HG03460 (cell line): Measurements from ENCODE around the gene CDY2B.
"Not testable (repeated sequence)": the region's sequence is repeated elsewhere in the genome, so short reads cannot be mapped to it uniquely, and the experiment has no call there.

Experiments
- ATAC-seq: cut with Tn5 transposase; IDR thresholded peaks from one replicate; pipeline ENCODE4 v1.9.1; 2021; ENCODE audit not compliant: unreplicated experiment

The CDY2B gene, protein sequence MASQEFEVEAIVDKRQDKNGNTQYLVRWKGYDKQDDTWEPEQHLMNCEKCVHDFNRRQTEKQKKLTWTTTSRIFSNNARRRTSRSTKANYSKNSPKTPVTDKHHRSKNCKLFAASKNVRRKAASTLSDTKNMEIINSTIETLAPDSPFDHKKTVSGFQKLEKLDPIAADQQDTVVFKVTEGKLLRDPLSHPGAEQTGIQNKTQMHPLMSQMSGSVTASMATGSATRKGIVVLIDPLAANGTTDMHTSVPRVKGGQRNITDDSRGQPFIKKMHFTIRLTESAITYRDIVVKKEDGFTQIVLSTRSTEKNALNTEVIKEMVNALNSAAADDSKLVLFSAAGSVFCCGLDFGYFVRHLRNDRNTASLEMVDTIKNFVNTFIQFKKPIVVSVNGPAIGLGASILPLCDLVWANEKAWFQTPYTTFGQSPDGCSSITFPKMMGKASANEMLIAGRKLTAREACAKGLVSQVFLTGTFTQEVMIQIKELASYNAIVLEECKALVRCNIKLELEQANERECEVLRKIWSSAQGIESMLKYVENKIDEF

DNA sequence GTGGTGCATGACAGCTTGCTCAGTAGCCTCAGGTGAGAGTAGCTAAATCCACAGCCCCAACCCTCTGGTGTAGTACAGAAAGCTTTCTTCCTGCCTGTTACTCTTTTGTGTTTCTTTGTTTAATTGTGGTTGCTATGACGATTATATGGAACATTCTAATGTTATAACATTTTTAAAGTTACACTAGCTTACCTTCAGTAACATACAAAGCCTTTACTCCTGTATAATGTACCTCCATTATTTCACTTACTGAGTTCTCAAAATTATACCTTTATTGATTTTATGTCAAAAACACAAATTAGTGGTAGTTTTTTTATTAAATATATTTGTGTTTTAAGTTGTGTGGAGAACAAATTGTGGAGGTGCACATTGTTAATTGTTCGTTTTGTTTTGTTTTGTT lies at the start of gene CDY2B:
TSS of gene CDY2B (minus strand) at position 101 of the 400 bp plus-strand sequence. CDS start 328 bp downstream, outside the sequence.
- not testable (repeated sequence) for ATAC-seq

DNA sequence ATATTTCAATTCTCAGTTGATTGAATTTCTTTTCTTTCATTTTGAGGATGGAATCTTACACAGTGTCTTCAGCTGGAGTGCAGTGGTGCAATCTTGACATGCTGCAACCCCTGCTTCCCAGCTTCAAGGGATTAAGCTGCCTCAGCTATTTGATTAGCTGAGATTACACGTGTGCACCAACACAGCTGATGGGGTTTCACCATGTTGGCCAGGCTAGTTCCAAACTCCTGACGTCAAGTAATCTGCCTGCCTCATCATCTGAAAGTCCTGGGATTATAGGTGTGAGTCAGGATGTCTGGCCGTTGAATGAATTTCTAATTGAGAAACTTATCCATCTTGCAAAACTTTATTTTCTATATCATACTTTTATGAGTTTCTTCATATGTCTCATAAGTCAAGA lies 28.0 kb upstream of the CDY2B start:
- not testable (repeated sequence) for ATAC-seq

DNA sequence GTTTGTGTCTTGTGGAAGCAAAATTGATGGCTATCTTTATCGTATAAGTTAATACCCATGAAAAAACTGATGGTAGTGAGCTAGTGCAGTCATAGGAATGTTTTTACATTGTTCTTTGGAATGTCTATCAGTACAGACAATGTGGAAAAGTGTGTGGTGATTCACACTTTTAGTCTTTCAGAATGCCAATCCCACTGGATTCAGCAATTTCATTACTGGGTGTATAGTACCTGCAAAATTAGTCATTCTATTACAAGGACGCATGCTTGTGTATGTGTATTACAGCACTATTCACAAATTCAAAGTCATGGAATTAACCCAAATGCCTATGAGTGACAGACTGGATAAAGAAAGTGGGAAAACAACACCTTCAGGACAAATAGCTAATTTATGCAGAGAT lies 27.3 kb upstream of the CDY2B start:
- not testable (repeated sequence) for ATAC-seq

DNA sequence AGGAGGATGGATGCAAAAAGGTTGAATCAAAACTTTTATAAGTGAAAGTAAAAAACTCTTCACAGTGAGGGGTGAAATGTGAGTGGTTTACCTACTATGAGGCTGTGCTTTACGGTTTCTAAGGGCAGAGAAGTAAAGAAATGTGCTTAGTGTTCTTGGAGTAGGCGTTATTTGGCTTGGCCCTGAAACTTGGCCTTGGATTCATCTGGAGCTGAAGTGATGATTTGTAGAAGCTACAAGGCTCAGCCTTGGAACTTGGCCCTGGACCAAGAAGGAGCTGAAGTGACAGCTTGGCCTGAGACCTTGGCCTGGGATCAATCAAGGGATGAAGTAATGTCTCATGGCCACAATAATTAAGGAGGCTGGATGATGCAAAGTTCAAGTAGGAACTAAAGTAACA lies 1.7 kb upstream of the CDY2B start:
- ATAC-seq = not testable (repeated sequence)

DNA sequence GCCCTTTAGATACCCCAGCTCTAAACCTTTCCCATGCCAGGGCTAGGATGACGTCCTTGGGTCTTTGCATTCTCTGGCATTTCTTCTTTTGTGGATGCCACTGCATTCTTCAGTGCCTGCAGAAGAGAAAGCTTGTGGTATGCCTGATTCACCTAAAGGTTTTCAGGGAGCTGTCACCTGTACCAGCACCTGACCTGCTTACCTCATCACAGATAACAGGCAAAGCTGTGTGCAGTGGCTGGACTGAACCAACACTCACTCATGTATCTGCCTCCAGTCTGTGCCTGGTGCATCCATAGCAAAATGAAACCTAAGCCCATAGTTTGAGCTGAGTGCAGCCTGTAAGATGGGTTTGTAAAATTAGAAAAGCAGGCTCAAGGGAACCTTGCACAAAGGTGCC lies 3.3 kb downstream of the CDY2B start:
- not testable (repeated sequence) for ATAC-seq

DNA sequence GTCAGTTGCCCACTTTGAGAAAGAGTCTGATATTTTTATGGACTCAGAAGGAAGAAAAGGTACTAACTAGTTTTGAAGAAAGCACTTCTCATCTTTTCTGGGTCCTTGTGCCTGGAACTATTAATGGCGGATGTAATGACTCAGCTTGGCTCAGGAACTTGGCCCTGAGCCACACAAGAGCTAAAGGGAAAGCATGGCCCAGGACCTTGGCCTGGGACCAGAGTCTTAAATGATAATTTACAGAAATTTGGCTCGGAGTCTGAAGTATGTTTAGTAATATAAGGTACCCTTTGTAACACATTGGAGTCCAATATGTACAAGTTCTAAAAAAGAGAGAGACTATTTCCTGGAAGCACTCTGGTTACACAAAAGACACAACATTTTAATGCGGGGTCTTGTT lies 4.6 kb downstream of the CDY2B start:
- ATAC-seq = not testable (repeated sequence)

DNA sequence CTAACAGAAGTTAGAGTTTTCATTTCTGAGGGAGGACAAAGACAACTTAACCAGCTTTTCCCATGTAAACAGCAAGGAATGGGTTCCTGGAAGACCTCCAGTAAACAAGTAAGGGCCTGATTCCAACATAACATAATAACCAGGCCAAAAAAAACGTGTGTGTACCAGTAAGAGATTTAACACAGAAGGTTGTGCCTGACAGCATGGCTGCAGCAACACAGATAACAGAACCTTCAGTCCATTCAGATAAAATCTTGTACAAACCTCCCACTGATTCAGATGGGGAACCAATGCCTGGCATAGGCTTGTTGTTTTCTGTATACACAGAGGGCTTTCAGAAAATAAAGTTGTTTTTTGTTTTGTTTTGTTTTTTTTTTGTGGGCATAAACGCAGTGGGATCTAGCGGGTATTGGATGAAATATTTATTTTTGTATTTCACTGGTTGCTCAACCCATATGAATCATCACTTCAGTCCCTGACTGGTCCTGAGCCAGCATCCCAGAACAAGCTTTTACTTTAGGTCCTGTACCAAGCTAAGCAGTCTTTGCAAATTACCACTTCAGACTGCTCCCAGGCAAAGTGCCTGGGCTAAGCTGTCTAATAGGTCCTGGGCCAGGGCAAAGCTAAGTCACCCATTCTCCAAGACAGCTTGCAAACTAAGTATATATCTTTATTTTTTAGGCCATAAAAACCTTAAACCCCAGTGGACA lies 8.7 kb downstream of the CDY2B start:
- ATAC-seq = not testable (repeated sequence)

DNA sequence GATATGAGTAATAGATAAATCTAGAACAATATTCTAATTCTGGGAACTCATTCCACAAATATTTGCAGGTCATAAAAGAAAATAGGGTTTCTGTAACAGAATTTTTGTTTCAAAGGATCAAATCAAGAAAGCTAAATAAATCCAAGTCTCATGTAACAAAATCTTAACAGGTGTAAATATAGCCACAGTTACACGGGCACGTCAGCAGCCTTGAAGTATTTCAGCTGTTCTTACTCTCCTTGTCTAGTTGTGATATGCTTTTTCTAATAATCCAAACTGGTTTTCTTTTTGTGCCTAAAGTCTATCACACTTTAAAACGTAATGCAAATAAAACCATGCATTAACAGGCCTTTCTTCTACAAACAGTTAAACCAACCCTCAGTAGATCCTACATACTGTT lies 9.3 kb downstream of the CDY2B start:
- ATAC-seq = not testable (repeated sequence)

DNA sequence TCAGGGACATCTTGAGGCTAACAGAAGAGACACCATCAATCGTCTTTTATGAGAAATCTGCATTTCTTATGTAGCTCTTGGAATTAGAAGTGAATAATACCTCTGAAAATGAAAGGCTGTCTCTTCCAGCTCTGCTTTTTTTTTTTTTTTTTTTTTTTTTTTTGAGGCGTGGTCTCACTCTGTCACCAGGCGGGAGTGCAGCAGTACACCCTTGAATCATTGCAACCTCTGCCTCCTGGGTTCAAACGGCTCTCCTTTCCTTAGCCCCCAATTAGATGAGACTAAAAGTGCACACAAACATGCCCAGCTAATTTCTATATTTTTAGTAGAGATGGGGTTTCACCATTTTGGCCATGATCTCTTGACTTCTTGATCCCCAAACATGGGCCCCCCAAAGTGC lies 12.2 kb downstream of the CDY2B start:
- ATAC-seq = not testable (repeated sequence)

DNA sequence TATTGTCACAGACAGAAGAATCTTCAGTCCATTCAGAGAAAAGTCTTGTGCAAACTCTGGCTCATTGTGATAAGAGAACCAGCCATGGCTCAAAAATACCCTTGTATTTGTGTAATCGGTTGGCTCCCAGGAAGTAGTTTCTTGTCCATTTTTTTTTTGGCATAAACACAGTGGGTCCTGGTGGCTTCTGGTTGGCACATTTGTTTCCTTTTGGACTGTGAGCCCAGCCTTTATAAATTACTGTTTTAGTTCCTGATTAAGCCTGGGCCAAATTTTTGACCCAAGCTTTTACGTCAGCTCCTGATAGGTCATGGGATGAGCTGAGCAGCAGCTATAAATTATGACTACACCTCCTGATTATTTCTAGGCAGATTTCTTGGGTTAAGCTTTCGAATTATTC lies 19.4 kb downstream of the CDY2B start:
- ATAC-seq = not testable (repeated sequence)

DNA sequence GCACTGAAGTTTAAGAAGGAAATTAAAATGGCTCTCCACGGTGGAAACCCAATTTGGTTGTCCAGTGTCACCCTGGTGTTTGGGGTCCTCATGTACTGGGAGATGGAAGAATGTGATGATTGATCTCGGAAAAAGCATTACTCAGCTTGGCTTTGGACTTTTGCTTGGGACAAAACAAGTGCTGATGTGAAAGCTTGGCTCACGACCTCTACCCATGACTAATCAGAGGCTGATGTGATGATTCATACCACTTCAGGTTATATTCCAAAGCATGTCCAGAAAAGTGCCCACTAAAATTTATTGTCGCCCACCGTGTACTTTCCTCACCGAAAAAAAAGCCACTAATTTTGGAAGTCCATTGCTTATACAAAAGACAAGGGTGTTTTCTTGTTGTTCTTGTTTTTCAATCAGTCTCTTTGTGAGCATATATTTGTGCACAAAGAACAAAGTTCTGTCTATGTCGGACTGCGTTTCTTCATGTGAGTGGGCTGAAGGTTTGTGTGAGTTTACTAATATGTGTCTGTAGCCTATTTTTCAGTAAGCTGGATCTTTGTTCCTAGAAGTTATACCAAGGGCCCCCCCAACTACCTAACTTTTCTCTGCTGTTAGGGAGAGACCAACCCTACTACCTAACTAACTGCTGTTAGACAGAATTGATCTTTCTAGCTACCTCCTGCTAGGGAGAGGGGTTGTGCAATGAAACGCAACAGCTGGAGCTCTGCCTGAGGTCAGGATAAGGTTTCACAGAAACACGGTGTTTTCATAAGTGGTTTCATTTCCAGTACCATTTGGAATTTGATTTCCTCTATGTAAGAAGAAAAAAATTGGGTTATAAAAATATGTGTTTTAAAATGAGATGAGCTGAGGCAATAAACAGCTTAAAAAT lies 22.8 kb downstream of the CDY2B start:
- ATAC-seq = not testable (repeated sequence)

DNA sequence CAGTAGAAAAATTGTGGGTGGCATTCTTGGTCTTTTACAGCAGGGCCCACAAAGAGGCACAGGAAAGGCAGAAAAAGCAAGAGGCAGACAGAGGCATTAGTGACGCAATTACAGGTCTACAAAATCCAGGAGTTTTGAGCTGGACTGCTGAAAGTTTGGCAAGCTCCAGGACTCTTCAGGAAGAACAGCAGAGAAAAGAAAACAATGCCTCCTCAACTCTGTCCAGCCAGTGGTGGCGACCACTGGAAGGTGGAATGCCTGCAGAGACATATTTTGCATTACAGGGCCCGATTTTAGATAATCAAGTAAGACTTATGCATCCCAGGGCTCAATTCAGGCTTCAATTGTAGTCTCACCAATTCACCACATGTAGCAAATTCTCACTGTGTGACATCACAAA lies 23.5 kb downstream of the CDY2B start:
- ATAC-seq = not testable (repeated sequence)

DNA sequence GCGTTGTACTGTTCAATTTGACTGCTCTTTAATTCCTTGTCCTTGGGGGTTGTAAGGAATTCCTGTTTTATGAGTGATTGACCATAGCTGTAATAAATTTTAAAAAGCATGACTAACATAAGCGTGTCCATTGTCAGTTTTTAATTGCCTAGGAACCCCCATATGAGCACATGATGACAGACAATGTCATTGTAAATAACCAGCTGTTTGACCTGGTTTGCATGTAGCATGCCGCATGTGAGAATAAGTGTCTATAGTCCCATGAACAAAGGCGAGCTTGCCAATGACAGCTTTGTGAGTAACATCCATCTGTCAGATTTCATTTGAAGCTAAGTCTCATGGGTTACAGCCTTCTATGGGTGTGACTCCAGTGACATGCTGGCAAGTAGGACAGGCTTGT lies 30.9 kb downstream of the CDY2B start:
- ATAC-seq = not testable (repeated sequence)

DNA sequence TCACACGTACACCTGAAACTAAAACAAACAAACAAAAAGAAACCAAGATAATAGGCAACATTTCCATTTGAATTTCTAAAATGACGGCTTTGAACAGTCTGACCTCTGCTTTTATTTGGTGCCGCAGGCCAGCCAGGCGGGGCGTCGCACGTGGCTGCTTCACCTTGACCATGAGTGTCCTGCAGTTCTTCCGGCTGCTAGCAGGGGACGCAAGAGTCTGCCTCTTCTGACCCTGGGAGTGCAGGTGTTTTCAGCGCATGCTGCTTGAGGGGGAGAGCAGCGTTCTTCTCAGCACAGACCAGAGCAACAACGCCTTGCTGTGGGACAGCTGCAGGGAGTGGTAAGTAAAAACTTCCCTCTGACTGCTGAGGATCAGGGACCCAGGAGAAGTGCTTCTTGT lies 47.9 kb downstream of the CDY2B start:
- ATAC-seq = not testable (repeated sequence)
